Measurements from ENCODE around the gene SUN1. TPM values are rescaled to one million over a fixed set of nuclear protein-coding genes. Genes with fewer than 3 reads are reported as not detected.

The SUN1 gene
- total and polyA plus RNA-seq, 10 of the 15 experiments (the other 5 are each of a cell fraction or from before 2014, with no cell fraction given) = 27.8 to 107 (median 65.8) TPM

DNA sequence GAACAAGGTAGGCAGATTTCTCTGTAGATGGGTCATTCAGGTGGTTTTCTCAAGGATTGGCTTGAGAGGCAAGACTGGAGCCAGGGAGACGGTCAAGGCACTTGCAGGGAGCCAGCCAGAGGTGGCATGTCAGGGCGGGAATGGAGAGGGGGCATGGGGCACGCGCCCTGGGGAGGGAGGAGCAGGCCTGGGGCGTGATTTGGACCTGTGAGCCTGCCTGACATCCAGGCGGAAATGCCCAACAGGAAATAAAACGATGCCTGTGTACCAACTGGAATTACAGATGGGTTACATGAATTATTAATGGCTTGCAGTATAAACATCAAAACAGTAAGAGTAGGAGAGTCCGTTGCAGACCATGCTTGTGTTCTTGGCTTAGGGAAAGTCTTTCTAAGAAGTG, 8.6 kb upstream of the SUN1 start:
- RAD21 ChIA-PET (ENCODE audit: unreplicated experiment) = no interaction called here
- peaks cover 8% of the 10 kb centered on the region for H3K4me1 ChIP-seq (ENCODE audit: control insufficient read depth, insufficient read depth, low read length)
- FAIRE-seq (no peak), DNase-seq (ENCODE audit: low read depth, low spot score) (no peak), ATAC-seq (no peak)
- SMC1A ChIA-PET (ENCODE audit: uncharacterized antibody, unreplicated experiment) = no interaction called here
- POLR2A ChIA-PET = no interaction called here
- in situ Hi-C loops (cut with MboI) (no loop called here), intact Hi-C loops (cut with micrococcal nuclease; ENCODE audit: unreplicated experiment) (no loop called here)
- H2AFZ ChIP-seq (ENCODE audit: control insufficient read depth, low read depth, low read length) = no peak overlapping the region
- no peaks in the 10 kb centered on the region for H4K20me1 ChIP-seq (ENCODE audit: control insufficient read depth, insufficient read depth)
- WGBS (ENCODE audit: insufficient coverage, insufficient replicate concordance, low lambda C conversion rate, missing lambda C conversion rate) = over 99% methylated on average over 6 of the region's 8 CpGs
- no peak overlapping the region for H3K4me3 ChIP-seq
- H3K36me3 ChIP-seq (ENCODE audit: control insufficient read depth in 2 of 2, insufficient read depth in 2 of 2, low read length in 1 of 2) = peaks cover 3 to 11% of the 10 kb centered on the region in 2 experiments
- H3K9ac ChIP-seq (ENCODE audit: control insufficient read depth, insufficient read depth, low read length) = no peak overlapping the region
- TF ChIP-seq JUNB (IDR thresholded peaks at IDR 0.05) (no peak), BRCA1 (IDR thresholded peaks at IDR 0.05; ENCODE audit: low read depth, low read length) (no peak), ESRRA (IDR thresholded peaks at IDR 0.05; ENCODE audit: low read length) (no peak)
- TF ChIP-seq, protein P1, sequence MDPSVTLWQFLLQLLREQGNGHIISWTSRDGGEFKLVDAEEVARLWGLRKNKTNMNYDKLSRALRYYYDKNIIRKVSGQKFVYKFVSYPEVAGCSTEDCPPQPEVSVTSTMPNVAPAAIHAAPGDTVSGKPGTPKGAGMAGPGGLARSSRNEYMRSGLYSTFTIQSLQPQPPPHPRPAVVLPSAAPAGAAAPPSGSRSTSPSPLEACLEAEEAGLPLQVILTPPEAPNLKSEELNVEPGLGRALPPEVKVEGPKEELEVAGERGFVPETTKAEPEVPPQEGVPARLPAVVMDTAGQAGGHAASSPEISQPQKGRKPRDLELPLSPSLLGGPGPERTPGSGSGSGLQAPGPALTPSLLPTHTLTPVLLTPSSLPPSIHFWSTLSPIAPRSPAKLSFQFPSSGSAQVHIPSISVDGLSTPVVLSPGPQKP (IDR thresholded peaks at IDR 0.05; ENCODE audit: low read depth, low read length) = no peak
- no TSS peak for BruUV-seq (replicated peaks)
- H3K27ac ChIP-seq (ENCODE audit: control insufficient read depth, insufficient read depth) = no peak overlapping the region
- peaks cover 66% of the 10 kb centered on the region for H3K79me2 ChIP-seq (ENCODE audit: control insufficient read depth, insufficient read depth, low read length)
- H3K9me3 ChIP-seq (replicated peaks; ENCODE audit: control insufficient read depth, insufficient read depth, low read length) = no peaks in the 10 kb centered on the region
- no peak overlapping the region for H3K4me2 ChIP-seq (ENCODE audit: control insufficient read depth, insufficient read depth)
- no peaks in the 10 kb centered on the region for H3K27me3 ChIP-seq (replicated peaks in 1 of 2; ENCODE audit: control insufficient read depth in 2 of 2, insufficient read depth in 2 of 2, low read length in 1 of 2)
- CTCF ChIA-PET = no interaction called here

DNA sequence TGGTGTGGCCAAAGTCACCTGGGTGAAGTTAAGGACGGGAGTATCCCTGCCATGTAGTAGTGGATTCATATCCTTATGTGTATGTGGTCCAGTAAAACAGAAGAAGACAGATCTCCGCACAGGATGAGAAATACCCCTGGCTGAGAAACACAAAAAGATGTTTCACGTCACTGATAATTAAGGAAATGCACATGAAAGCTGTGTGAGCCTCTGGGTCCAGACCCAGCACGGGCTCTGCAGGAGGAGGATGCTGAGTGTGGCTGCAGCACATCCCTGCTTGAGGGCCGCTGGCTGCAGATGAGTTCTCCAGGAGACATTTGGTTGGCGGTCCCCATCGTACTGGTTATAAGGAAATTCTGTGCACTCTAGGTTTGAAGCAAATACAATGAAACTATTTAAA, 8.2 kb upstream of the SUN1 start:
- no peak for DNase-seq (ENCODE audit: low read depth, low spot score)

More for the DNA sequence above, 8.2 kb upstream of the SUN1 start:
- ChIA-PET SMC1A (ENCODE audit: uncharacterized antibody, unreplicated experiment) (no interaction called here), CTCF (no interaction called here), POLR2A (no interaction called here), RAD21 (ENCODE audit: unreplicated experiment) (no interaction called here)
- no TSS peak for BruUV-seq (replicated peaks)
- H4K20me1 ChIP-seq (ENCODE audit: control insufficient read depth, insufficient read depth) = no peaks in the 10 kb centered on the region
- H3K4me3 ChIP-seq = no peak overlapping the region
- no peaks in the 10 kb centered on the region for H3K9me3 ChIP-seq (replicated peaks; ENCODE audit: control insufficient read depth, insufficient read depth, low read length)
- no peak overlapping the region for H3K9ac ChIP-seq (ENCODE audit: control insufficient read depth, insufficient read depth, low read length)
- peaks cover 8% of the 10 kb centered on the region for H3K4me1 ChIP-seq (ENCODE audit: control insufficient read depth, insufficient read depth, low read length)
- no peaks in the 10 kb centered on the region for H3K27me3 ChIP-seq (replicated peaks in 1 of 2; ENCODE audit: control insufficient read depth in 2 of 2, insufficient read depth in 2 of 2, low read length in 1 of 2)
- TF ChIP-seq NFYA (IDR thresholded peaks at IDR 0.05; ENCODE audit: borderline replicate concordance, low read depth, low read length) = no peak
- TF ChIP-seq BHLHE40 (IDR thresholded peaks at IDR 0.05; ENCODE audit: borderline replicate concordance in 1 of 2, low read depth in 2 of 2, low read length in 1 of 2) = no peak
- TF ChIP-seq CBFB (IDR thresholded peaks at IDR 0.05; ENCODE audit: low read depth) = no peak
- TF ChIP-seq, protein P2, sequence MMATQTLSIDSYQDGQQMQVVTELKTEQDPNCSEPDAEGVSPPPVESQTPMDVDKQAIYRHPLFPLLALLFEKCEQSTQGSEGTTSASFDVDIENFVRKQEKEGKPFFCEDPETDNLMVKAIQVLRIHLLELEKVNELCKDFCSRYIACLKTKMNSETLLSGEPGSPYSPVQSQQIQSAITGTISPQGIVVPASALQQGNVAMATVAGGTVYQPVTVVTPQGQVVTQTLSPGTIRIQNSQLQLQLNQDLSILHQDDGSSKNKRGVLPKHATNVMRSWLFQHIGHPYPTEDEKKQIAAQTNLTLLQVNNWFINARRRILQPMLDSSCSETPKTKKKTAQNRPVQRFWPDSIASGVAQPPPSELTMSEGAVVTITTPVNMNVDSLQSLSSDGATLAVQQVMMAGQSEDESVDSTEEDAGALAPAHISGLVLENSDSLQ (IDR thresholded peaks at IDR 0.05) = no peak
- TF ChIP-seq CEBPB (IDR thresholded peaks at IDR 0.05; ENCODE audit: borderline replicate concordance in 1 of 2, low read depth in 2 of 2, low read length in 2 of 2) = no peak
- TF ChIP-seq LARP7 (IDR thresholded peaks at IDR 0.05) = no peak
- no peak for TF ChIP-seq PAX5 (IDR thresholded peaks at IDR 0.05; ENCODE audit: borderline replicate concordance, low read depth, low read length)
- TF ChIP-seq, protein P3, sequence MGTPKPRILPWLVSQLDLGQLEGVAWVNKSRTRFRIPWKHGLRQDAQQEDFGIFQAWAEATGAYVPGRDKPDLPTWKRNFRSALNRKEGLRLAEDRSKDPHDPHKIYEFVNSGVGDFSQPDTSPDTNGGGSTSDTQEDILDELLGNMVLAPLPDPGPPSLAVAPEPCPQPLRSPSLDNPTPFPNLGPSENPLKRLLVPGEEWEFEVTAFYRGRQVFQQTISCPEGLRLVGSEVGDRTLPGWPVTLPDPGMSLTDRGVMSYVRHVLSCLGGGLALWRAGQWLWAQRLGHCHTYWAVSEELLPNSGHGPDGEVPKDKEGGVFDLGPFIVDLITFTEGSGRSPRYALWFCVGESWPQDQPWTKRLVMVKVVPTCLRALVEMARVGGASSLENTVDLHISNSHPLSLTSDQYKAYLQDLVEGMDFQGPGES (IDR thresholded peaks at IDR 0.05) = no peak
- no peak for TF ChIP-seq SIX5 (IDR thresholded peaks at IDR 0.05; ENCODE audit: low read depth, low read length, severe bottlenecking)
- WGBS (ENCODE audit: insufficient coverage, insufficient replicate concordance, low lambda C conversion rate, missing lambda C conversion rate) = 90% methylated on average over 7 of the region's 7 CpGs
- intact Hi-C loops (cut with micrococcal nuclease; ENCODE audit: unreplicated experiment) (no loop called here), in situ Hi-C loops (cut with MboI) (no loop called here)
- H3K36me3 ChIP-seq (ENCODE audit: control insufficient read depth in 2 of 2, insufficient read depth in 2 of 2, low read length in 1 of 2) = peaks cover 3 to 11% of the 10 kb centered on the region in 2 experiments
- FAIRE-seq (no peak), ATAC-seq (no peak)
- H3K4me2 ChIP-seq (ENCODE audit: control insufficient read depth, insufficient read depth) = no peak overlapping the region
- peaks cover 67% of the 10 kb centered on the region for H3K79me2 ChIP-seq (ENCODE audit: control insufficient read depth, insufficient read depth, low read length)
- H3K27ac ChIP-seq (ENCODE audit: control insufficient read depth, insufficient read depth) = no peak overlapping the region
- H2AFZ ChIP-seq (ENCODE audit: control insufficient read depth, low read depth, low read length) = no peak overlapping the region
